Esophagus squamous epithelium (tissue), 5 donors: ENCODE results near the gene CTH. TPM values are rescaled to one million over a fixed set of nuclear protein-coding genes. Genes with fewer than 3 reads are reported as not detected.
"Not testable (repeated sequence)": the region's sequence is repeated elsewhere in the genome, so short reads cannot be mapped to it uniquely, and the experiment has no call there.

Experiments
- DNase-seq: peaks from one replicate; lab custom pipeline; 2025; lab: John Stamatoyannopoulos, UW
- H3K27ac ChIP-seq, 4 donors: fragments of 200-600 bp; sonication (generic); one replicate each; pipeline ENCODE4 v1.5.1; 2016 to 2019; ENCODE audit warnings: mild to moderate bottlenecking in 1 of 4
- H3K27me3 ChIP-seq, 4 donors: fragments of 200-600 bp; sonication (generic); 1 replicate in 3 of 4; 2 replicates in 1 of 4; pipeline versions ENCODE4 v1.5.1 to v1.6.0; 2017 to 2021; ENCODE audit warnings: antibody characterized with exemption in 1 of 4
- H3K36me3 ChIP-seq, 3 donors: fragments of 200-600 bp; sonication (generic); one replicate each; pipeline ENCODE4 v1.5.1; 2016 to 2019
- H3K4me1 ChIP-seq, 3 donors: fragments of 200-600 bp; sonication (generic); one replicate each; pipeline ENCODE4 v1.5.1; 2017 to 2019
- H3K4me3 ChIP-seq, 4 donors: fragments of 200-600 bp; sonication (generic); 1 replicate in 3 of 4; 2 replicates in 1 of 4; pipeline ENCODE4 v1.5.1; 2016 to 2019; ENCODE audit warnings: mild to moderate bottlenecking in 2 of 4, moderate library complexity in 1 of 4
- H3K9me3 ChIP-seq, 3 donors: fragments of 200-600 bp; sonication (generic); one replicate each; pipeline ENCODE4 v1.5.1; 2016 to 2019
- POLR2A ChIP-seq, 4 donors: fragments of 450-650 bp; IDR thresholded peaks; one replicate each; pipeline ENCODE4 v1.6.1; 2017; ENCODE audit warnings: antibody characterized with exemption in 4 of 4, mild to moderate bottlenecking in 4 of 4, moderate library complexity in 3 of 4
- WGBS, 2 donors: methylation state at CpG; one replicate each; pipeline ENCODE4 v1.1.5; 2018; 5-methylcytosine and 5-hydroxymethylcytosine counted together
- intact Hi-C: fragments of 100-400 bp; cut with DNase I; formaldehyde crosslinking; loops from one replicate; pipeline ENCODE4 v1.15.0; 2022
- total RNA-seq, 4 donors: library from RNA; depleted of rRNA; stranded (reverse); fragments of >200 nt; gene quantifications; one replicate each; pipeline ENCODE4 v1.1.0, GENCODE V29; 2016
- TF ChIP-seq, protein P1 (sequence below), 6 experiments: fragments of 450-650 bp in 4 of 6; fragments of 200-600 bp in 2 of 6; sonication (generic) in 2 of 6; IDR thresholded peaks; one replicate each; pipeline ENCODE4 v1.5.1; 2016 to 2019; ENCODE audit warnings: antibody characterized with exemption in 6 of 6, mild to moderate bottlenecking in 4 of 6, moderate library complexity in 4 of 6
- donor health status: DM: yes; HTN: yes; CAD: no.

Gene CTH
- total RNA-seq, 4 donors from 2014 or later: 0.41 to 3.2 (median 1.1) TPM

GRCh38 chr1:70372426-70372825 is 38.6 kb upstream of the CTH start:
- H3K27me3 ChIP-seq: no peaks in the 10 kb centered on the region
- no peak overlapping the region for H3K27ac ChIP-seq
- H3K9me3 ChIP-seq: no peaks in the 10 kb centered on the region
- 88 to 92% methylated on average over 4 of the region's 4 CpGs for WGBS, 2 donors
- intact Hi-C loops: no loop called here
- peaks cover 0 to 4% (median 0%) of the 10 kb centered on the region in 3 donors for H3K36me3 ChIP-seq
- H3K4me3 ChIP-seq: no peak overlapping the region
- no peaks in the 10 kb centered on the region for H3K4me1 ChIP-seq
- DNase-seq: no peak
- TF ChIP-seq, protein P1, sequence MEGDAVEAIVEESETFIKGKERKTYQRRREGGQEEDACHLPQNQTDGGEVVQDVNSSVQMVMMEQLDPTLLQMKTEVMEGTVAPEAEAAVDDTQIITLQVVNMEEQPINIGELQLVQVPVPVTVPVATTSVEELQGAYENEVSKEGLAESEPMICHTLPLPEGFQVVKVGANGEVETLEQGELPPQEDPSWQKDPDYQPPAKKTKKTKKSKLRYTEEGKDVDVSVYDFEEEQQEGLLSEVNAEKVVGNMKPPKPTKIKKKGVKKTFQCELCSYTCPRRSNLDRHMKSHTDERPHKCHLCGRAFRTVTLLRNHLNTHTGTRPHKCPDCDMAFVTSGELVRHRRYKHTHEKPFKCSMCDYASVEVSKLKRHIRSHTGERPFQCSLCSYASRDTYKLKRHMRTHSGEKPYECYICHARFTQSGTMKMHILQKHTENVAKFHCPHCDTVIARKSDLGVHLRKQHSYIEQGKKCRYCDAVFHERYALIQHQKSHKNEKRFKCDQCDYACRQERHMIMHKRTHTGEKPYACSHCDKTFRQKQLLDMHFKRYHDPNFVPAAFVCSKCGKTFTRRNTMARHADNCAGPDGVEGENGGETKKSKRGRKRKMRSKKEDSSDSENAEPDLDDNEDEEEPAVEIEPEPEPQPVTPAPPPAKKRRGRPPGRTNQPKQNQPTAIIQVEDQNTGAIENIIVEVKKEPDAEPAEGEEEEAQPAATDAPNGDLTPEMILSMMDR (IDR thresholded peaks at IDR 0.05): no peak
- no peak for TF ChIP-seq POLR2A (IDR thresholded peaks at IDR 0.05)

GRCh38 chr1:70373580-70373979 is 37.5 kb upstream of the CTH start:
- H3K27ac ChIP-seq, H3K27me3 ChIP-seq, intact Hi-C loops, H3K9me3 ChIP-seq, H3K36me3 ChIP-seq, H3K4me3 ChIP-seq, DNase-seq, H3K4me1 ChIP-seq: not testable (repeated sequence)
- 69 to 78% methylated on average over 2 of the region's 2 CpGs for WGBS, 2 donors

DNA sequence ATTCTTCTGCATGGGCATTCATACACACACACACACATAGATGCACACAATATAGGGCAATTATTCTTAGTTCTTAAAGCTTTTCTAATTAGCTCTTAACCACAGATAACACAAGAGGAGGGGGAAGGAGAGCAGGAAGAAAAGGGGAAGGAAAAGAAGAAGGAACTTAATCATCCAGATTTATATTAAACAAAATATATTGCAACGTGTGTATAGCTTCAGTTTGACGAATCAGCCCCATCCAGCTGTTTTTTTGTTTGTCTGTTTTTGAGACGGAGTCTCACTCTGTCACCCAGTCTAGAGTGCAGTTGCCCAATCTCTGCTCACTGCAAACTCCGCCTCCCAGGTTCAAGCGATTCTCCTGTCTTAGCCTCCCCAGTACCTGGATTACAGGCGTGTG is 34.9 kb upstream of the CTH start:
- Histone ChIP-seq H3K4me3 (no peak overlapping the region), H3K9me3 (no peaks in the 10 kb centered on the region), H3K36me3 (no peaks in the 10 kb centered on the region), H3K27me3 (no peaks in the 10 kb centered on the region), H3K4me1 (no peaks in the 10 kb centered on the region), H3K27ac (no peak overlapping the region)
- DNase-seq: no peak
- intact Hi-C loops: no loop called here
- 73 to 79% methylated on average over 6 of the region's 6 CpGs for WGBS, 2 donors
- no peak for TF ChIP-seq POLR2A (IDR thresholded peaks at IDR 0.05)
- TF ChIP-seq, protein P1 (IDR thresholded peaks at IDR 0.05): no peak

DNA sequence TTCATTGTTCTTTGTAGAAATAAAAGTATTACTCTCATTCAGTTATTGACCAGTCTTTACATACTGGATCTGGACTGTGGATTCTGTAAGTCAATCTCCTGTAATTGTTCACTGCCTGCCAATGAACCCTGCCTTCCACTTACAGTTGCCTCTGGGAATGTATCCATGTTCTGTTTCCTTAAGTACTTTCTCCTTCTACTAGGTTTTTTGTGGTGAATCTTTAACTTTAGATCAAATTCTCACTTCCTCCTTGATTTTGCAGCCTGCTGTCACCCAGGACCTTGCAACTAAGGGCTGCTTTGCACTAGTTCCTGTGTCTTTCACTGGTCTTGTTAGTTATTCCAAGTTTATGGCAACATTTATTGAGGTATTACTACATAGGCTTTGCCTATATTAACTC is 28.4 kb upstream of the CTH start:
- Histone ChIP-seq H3K4me3 (no peak overlapping the region), H3K4me1 (no peaks in the 10 kb centered on the region), H3K27me3 (no peaks in the 10 kb centered on the region), H3K27ac (no peak overlapping the region), H3K36me3 (no peaks in the 10 kb centered on the region), H3K9me3 (no peaks in the 10 kb centered on the region)
- TF ChIP-seq, protein P1 (IDR thresholded peaks at IDR 0.05): no peak
- TF ChIP-seq POLR2A (IDR thresholded peaks at IDR 0.05): no peak
- no peak for DNase-seq
- intact Hi-C loops: no loop called here

DNA sequence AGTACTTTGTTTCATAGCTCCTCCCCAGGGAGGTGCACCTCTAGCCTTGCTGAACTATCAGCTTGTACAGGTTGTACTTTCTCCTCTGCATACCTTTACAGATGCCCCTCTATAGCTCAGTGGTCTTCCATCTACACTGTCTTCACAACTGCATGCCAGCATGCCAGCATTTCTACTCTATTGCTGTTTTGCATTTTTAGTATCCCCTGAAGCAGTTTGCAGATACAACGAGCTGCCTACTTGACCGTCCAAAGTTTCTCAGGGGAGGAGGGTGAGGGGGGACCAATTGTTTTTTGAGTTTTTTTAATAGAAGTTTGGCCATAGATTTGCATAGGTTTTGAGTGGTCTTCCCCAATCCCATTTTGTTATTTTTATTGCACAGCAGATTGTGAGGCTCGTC is 27.6 kb upstream of the CTH start:
- no peak for DNase-seq
- 76 to 81% methylated on average over 3 of the region's 3 CpGs for WGBS, 2 donors
- TF ChIP-seq, protein P1 (IDR thresholded peaks at IDR 0.05): no peak
- TF ChIP-seq POLR2A (IDR thresholded peaks at IDR 0.05): no peak

GRCh38 chr1:70384542-70384941 is 26.5 kb upstream of the CTH start:
- TF ChIP-seq, protein P1 (IDR thresholded peaks at IDR 0.05): no peak
- no peak for TF ChIP-seq POLR2A (IDR thresholded peaks at IDR 0.05)
- DNase-seq: no peak
- intact Hi-C loops: no loop called here
- H3K9me3 ChIP-seq: no peaks in the 10 kb centered on the region
- H3K4me1 ChIP-seq: no peaks in the 10 kb centered on the region
- H3K4me3 ChIP-seq: no peak overlapping the region
- no peak overlapping the region for H3K27ac ChIP-seq
- H3K27me3 ChIP-seq: no peaks in the 10 kb centered on the region
- WGBS, 2 donors: 79 to 85% methylated on average over 2 of the region's 2 CpGs
- H3K36me3 ChIP-seq: no peaks in the 10 kb centered on the region

More for the DNA sequence above, 27.6 kb upstream of the CTH start:
- intact Hi-C loops: no loop called here
- H3K4me3 ChIP-seq: no peak overlapping the region
- no peak overlapping the region for H3K27ac ChIP-seq
- no peaks in the 10 kb centered on the region for H3K9me3 ChIP-seq
- H3K27me3 ChIP-seq: no peaks in the 10 kb centered on the region
- no peaks in the 10 kb centered on the region for H3K36me3 ChIP-seq
- no peaks in the 10 kb centered on the region for H3K4me1 ChIP-seq
